ENCODE measurements around the gene MAP3K14.

DNA sequence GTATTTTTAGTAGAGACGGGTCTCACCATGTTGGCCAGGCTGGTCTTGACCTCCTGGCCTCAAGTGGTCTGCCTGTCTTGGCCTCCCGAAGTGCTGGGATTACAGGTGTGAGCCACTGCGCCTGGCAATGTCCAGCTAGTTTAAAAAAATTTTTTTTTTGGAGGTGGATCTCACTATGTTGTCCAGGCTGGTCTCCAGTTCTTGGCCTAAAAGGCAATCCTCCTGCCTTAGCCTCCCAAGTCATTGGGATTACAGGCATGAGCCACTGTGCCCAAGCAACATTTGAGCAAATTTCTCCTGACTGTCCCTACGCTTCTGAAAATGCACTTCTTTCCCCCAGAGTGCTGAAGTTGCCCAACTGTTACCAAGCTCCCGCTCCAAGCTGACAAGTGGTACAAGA lies 8.0 kb downstream of the MAP3K14 start:
- TF ChIP-seq, protein P1, sequence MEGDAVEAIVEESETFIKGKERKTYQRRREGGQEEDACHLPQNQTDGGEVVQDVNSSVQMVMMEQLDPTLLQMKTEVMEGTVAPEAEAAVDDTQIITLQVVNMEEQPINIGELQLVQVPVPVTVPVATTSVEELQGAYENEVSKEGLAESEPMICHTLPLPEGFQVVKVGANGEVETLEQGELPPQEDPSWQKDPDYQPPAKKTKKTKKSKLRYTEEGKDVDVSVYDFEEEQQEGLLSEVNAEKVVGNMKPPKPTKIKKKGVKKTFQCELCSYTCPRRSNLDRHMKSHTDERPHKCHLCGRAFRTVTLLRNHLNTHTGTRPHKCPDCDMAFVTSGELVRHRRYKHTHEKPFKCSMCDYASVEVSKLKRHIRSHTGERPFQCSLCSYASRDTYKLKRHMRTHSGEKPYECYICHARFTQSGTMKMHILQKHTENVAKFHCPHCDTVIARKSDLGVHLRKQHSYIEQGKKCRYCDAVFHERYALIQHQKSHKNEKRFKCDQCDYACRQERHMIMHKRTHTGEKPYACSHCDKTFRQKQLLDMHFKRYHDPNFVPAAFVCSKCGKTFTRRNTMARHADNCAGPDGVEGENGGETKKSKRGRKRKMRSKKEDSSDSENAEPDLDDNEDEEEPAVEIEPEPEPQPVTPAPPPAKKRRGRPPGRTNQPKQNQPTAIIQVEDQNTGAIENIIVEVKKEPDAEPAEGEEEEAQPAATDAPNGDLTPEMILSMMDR (IDR thresholded peaks at IDR 0.05) = no peak
- no peak for TF ChIP-seq POLR2A (IDR thresholded peaks at IDR 0.05)
